Measurements from ENCODE around the gene DMPK.

DNA sequence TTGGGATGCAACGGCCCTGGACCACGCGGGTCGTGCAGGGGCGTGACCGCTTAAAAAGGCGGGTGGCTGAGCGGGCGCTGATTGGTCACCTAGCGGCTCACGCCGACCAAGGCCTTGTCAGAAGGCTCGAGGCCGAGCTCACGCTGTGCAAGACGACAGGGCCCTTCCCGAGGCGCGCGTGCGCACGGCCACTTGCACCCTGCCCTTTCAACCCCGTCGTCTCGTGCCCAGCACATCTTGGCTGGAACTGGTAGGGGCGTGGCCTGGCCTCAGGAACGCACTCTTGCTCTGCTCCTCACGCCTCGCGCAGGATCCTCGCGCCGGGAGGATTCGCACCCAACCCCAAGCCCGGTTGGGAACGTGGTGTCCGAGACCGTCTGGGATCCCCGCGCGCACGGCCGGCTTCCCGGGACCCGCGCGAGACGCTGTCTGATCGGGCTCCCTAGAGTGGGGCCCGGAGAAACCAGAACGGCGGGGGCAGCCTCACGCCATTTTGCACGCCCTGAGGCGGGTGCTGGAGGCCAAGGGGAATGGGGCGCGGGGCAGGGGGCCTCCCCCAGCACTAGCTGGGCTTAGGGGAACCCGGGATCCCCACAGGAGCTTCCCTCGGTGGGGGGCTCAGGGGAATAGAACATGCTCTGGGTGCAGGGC is 49.0 kb downstream of the DMPK start, which contains the start of gene MEIOSIN:
- TF ChIP-seq CTCF (IDR thresholded peaks at IDR 0.05; ENCODE audit: insufficient read depth, low read length, poor library complexity, severe bottlenecking) (no peak), EZH2phosphoT487 (conservative IDR thresholded peaks at IDR 0.05; ENCODE audit: low read length) (no peak)
